ENCODE results near the gene EMC6.

DNA sequence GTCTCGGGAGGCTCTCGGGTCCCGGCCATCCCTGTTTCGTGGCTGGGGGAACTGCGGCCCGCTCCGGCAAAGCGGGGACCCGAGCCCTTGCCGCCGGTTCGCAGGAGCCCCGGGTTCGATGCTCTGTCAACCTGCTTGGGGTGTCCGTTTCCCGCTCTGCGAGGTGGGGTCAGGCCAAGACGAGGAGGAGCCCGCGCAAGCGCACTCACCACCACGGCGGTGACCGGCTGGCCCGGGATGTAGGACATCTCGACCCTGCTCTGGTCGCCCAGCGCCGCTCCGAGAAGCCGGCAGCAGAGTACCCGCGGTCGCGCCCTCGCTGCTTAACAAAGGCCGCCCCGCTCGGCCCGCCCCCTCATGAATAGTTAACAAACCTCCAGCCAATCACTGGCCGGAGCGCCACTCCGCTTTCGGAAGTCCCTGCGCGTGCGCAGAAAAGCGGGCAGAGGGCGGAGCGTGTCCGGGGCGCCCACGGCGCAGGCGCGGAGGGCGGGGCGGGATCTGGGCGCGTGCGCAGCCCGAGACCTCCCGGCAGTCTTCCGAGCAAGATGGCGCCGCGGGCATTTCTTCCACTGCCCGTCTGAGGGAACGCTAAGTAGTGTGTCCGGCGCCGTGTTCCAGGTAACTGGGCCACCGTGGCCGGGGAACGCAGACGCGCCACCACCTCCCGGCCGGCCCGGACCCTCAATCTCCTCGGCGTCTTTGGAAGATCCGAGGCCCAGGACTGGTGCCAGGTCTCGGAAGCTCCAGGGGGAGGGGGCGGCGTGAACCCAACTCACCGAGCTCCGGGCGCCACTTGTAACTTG, at the start of gene EMC6, which contains the start of gene TAX1BP3:
- TF ChIP-seq, protein P1, sequence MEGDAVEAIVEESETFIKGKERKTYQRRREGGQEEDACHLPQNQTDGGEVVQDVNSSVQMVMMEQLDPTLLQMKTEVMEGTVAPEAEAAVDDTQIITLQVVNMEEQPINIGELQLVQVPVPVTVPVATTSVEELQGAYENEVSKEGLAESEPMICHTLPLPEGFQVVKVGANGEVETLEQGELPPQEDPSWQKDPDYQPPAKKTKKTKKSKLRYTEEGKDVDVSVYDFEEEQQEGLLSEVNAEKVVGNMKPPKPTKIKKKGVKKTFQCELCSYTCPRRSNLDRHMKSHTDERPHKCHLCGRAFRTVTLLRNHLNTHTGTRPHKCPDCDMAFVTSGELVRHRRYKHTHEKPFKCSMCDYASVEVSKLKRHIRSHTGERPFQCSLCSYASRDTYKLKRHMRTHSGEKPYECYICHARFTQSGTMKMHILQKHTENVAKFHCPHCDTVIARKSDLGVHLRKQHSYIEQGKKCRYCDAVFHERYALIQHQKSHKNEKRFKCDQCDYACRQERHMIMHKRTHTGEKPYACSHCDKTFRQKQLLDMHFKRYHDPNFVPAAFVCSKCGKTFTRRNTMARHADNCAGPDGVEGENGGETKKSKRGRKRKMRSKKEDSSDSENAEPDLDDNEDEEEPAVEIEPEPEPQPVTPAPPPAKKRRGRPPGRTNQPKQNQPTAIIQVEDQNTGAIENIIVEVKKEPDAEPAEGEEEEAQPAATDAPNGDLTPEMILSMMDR (IDR thresholded peaks at IDR 0.05): peak in 2 of 12 donors; percentile 2 to 3
- peak; percentile 98 to 100 for TF ChIP-seq POLR2A (IDR thresholded peaks at IDR 0.05)
